ENCODE measurements around the gene S100A16.
"Not testable (repeated sequence)": the region's sequence is repeated elsewhere in the genome, so short reads cannot be mapped to it uniquely, and the experiment has no call there.

The S100A16 gene

DNA sequence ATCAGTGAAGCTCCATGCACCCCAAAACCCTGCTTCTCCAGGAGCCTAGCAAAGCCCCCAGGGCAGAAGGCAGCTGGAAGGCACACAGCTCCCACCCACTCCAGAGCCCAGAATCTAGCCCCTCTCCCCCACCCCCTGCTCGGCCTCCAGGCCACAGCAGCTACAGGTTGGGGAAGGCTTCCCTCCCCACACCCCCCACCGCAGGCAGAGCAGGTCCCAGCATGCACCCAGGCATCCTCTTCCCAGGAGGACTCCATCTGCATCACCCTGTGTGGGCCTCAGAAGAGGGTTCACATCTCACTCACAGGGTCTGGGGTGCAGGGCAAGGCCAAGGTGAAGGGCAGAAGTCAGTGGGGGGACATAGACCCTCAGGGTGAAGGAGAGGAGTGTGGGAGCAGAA is 2.5 kb upstream of the S100A16 start:
- no peak for DNase-seq (ENCODE audit: low read depth)

DNA sequence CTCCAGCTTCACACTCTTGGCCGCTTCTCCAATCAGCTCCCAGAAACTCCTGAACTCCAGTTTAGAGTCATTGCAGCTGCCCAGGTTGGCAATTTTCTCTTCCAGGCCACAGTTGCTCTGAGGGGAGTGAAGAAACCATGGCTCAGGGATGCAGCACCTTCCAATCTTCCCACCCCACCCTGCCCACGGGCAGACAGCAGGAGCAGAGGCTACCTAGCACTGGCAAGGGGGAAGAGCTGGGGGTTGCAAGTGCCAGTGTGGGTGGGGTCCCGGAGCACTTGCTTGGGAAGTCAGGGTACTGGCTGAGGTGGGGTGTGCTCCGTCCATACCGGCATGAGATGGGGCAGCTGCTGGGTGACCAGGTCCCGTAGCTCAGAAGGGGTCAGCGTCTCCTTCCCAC is 2.0 kb upstream of the S100A16 start:
- no peak for DNase-seq (ENCODE audit: low read depth)

DNA sequence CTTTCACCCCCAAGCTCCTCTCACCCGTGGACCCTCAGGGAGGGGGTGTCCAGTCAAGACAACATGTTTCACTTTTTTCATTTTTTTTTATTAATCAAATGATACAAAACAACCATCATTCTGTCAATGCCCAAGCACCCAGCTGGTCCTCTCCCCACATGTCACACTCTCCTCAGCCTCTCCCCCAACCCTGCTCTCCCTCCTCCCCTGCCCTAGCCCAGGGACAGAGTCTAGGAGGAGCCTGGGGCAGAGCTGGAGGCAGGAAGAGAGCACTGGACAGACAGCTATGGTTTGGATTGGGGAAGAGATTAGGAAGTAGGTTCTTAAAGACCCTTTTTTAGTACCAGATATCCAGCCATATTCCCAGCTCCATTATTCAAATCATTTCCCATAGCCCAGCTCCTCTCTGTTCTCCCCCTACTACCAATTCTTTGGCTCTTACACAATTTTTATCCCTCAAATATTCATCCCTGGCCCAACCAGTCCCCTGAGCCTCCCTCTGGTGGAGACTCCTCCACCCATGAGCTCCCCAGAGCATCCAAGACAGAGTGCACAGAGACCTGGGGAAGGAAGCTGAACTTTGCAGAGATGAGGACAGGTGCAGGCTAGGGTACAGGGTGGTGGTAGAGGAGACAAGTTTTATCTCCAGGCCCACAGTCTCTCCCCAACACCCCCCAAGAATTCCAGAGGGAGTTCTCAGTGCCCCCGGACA is 1.4 kb upstream of the S100A16 start:
- DNase-seq (ENCODE audit: low read depth) = no peak

DNA sequence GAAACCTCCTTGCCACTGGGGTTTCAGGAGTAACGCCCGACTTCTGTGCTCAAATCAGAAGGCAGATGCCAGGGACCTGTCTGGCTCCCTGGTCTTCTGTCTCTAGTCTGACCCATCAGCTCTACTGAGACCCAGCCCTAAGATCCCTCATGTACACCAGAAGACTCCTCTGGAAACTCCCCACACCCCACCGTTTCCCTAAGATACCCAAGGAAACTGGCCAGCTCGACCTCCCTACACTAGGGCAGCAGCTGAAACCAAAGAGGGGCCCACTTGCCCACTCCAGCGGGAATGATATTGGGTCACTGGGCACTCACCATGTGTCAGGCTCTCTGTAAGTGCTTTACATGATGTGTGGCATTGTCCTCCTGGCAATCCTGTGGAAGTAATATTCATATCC is 469 bp upstream of the S100A16 start:
- DNase-seq (ENCODE audit: low read depth) = no peak

DNA sequence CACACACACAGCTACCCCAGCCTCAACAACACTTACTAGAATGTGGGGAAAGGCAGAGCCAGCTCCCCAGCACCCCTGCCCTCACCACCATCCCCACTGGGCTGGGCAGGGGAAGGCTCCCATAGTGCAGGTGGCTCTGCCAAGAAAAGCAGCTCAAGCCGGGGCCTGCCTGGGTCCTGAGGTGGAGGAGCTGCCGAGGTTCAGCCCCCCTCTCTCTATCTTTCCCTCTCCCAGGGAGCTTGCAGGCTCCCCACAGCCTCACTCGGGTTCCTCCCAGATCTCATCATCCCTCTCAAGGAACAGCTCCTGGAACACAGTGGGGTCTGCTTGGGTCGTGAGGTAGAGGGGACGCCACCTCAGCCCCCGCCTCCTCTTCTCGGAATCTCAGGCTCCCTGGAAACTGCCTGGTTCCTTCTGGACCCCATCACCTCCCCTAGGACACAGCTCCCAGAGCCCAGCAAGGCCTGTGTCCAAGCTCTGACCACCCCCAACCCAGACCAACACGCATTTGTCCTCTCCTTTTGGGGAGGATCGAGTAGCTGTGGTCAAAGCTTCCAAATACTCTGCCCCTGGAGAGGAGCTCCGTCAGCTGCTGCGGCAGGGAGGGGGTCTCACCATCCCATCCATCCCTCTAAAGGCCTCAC is 704 bp downstream of the S100A16 start:
- DNase-seq (ENCODE audit: low read depth) = no peak

DNA sequence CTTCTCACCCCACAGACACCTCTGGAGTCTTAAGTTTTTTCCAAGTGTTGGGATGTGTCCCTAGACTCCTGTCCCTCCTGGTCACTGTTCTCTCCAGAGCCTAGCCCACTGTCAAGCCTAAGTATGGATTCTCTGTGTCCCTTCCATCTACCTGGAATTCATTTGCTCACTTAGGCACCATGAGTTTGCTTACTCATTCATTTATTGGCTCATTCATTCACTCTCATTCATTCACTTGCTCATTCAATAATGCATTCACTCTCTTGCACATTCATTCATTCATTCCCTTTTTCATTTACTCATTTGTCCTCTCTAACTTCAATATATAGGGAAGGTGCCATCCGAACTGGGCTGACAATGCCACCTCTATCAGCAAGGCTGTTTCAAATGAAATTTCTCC is 1.6 kb downstream of the S100A16 start:
- no peak for DNase-seq (ENCODE audit: low read depth)

DNA sequence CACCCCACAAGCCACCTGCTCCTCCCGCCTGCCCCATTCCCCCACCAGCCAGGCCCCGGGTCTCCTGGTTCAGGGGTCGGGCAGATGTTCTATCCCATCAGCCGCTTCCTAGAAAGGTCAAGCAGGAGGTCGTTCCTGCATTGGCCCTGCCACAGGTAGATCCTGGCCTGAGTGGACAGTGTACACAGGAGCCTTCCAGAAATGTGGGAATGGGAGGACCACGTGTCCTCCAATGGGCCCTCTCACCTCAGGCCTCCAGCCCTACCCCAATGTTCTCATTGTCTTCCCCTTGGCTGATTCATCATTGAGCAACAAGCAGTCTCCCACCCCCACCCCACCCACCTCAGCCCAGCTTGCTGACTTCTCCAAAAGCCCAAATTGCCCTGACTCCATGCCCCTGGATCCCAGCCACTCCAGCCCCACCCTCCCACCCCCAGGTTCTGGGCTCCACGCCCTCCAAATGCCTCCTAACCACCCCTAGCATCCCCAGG is 2.1 kb downstream of the S100A16 start:
- no peak for DNase-seq (ENCODE audit: low read depth)

DNA sequence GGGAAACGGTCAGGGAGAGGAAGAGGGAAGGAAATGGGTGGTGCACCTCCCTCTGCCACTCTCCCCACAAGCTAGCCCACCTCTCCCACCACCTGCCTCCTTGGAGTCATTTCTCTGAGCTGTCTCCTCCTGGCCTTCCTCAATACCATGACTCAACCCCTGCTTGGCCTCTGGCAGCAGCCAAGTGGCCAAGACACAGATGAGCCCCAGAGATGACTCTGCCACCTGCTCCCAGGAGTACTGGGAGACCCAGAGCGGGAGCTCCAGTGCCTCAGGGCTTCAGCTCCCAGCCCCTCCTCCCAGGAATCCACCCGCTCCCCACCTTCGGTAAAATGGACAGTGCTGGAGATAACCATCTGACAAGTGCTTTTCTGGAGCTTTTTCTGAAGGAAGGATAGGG is 2.6 kb downstream of the S100A16 start:
- DNase-seq (ENCODE audit: low read depth) = no peak

DNA sequence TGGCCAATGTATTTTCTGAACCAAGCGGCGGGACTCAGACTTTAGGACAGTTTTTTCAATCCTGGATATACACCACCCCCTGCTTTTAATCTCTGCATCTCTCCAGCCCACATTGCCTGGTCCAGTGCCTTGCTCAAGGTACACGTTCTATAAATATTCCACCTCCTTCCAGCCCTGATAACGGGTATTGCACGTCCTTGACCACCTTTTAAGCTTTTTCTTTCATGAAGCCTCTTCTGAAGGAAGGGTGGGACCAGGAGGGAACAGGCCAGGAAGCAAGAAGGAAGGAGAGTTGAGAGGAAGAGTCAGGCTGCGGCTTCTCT is 3.4 kb downstream of the S100A16 start:
- no peak for DNase-seq (ENCODE audit: low read depth)

DNA sequence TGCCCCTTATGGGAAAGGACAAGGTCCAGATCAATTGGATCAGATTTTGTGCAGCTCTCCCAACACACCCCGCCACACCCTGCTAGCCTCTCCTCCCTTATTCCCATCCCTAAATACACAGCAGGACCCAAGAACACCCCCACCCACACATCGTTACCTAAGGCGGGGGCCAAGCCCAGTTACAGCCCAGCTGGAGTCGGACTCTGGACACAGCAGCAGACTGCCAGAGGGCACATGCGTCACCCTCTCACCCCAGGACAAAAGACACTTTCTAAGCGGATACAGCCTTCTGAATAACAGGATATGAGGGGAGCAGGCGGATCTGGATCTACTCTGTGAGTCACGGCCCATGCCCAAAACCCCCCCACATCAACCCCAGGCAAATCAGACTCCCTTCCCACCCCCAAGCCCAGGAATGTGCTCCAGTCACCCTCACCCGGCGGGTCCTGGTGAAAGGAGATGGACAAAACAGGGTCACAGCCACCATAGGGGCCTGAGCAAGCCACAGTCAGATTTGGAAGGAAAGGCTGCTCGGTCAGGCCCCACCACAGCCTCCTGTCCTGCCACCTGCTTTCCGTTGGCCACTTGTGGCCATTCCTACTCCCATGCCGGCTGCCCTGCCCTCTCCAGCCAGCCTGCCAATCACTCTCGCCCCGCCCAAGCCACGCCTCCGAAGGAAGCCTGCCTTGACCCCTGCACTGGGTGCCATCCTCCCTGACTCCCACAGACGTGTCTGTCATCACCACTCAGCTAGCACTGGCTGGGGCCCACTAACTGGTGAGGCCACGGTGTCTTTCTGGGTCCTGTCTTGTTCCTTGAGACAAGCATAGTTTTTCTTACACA is 4.0 kb downstream of the S100A16 start:
- DNase-seq (ENCODE audit: low read depth) = no peak

DNA sequence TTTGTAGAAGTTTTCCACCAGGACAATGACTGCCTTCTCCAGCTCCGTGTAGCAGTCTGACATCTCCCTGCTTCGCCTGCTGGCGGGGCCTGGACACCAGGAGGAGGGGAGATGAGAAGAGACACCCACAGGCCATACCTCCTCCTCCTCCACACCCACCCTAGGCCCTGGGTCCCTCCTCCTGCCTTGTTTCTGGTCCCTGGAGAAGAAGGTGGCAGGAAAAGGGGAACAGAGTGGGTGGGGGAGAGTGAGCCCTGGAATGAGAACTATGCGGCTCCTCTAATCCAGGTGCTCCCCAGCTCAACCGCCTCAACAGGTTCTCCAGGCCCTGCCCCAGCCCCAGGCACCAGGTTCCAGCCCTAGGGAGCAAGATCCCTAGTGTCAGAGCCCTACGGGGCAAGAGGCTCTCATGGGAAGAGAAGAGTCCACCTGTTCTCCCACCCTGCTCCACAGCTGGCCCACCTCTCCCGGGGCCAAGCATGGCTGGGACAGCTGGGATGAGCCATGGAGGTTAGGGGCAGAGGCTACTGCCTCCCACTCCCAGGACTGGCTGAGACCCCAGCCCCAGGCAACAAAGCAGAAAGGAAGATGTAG is 4.8 kb downstream of the S100A16 start:
- DNase-seq (ENCODE audit: low read depth) = no peak

DNA sequence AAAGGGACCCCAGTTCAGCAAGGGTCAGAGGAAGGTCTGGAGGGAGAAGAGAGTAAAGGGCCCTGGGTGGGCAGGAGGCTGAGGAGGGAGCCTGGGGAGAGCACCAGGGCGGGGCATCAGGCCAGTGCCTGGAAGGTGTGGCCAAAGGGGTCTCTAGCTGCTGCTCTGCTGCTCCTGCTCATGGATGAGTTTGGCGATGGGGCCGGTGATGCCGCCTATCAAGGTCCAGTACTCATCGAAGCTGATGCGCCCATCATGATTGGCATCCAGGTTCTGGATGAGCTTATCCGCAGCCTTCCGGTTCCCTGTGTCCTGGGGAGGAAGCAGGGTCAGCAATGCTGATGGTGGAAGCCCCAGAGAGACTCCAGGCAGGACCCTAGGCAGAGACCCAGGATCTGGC is 5.6 kb downstream of the S100A16 start:
- DNase-seq (ENCODE audit: low read depth) = no peak

DNA sequence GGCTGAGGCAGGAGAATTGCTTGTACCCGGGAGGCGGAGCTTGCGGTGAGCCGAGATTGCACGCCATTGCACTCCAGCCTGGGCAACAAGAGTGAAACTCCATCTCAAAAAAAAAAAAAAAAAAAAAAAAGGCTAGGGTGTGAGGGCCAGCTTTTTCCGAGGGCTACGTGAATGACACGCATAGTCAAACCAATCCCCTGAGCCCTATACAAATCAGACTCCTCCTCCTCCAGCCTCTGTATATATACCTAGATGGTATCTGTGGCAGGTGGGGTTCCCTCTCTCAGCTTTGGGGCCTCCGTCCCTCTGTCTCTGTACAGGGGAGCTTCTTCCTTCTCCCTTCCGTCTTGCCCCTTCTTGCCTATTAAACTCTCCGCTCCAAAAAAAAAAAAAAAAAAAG is 6.7 kb downstream of the S100A16 start:
- DNase-seq (ENCODE audit: low read depth) = no peak

DNA sequence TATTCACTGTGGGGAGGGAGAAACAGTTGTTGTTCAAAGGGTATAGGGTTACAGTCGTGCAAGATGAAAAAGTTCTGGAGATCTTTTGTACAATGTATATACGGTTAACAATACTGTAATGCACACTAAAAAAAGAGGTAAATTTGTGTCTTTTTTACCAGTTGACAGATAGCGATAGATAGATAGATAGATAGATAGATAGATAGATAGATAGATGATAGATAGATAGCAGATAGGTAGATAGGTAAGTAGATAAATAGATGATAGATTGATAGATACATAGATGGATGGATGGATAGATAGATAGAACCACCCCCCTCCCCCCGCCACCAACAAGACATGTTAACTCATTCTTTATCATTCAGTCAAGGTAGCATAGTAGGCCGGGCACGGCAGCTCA is 10.2 kb downstream of the S100A16 start:
- DNase-seq (ENCODE audit: low read depth) = no peak

DNA sequence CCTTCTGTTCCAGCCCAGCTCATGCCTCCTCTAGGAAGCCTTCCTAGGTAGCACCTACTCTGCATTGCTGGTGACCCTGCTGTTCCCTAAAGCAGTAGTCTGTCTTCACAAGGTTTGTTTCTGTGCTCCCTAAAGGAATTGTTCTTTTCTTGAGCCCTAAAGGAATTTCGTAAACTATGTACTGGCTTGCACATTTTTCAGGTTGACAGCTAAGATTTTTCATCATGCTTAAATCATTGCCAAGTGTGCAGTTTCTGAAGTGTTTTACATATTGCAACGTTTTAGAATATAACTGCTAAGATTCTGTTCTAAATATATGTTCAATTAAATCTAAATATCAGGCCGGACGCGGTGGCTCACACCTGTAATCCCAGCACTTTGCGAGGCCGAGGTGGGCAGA is 13.1 kb downstream of the S100A16 start:
- DNase-seq (ENCODE audit: low read depth) = no peak

DNA sequence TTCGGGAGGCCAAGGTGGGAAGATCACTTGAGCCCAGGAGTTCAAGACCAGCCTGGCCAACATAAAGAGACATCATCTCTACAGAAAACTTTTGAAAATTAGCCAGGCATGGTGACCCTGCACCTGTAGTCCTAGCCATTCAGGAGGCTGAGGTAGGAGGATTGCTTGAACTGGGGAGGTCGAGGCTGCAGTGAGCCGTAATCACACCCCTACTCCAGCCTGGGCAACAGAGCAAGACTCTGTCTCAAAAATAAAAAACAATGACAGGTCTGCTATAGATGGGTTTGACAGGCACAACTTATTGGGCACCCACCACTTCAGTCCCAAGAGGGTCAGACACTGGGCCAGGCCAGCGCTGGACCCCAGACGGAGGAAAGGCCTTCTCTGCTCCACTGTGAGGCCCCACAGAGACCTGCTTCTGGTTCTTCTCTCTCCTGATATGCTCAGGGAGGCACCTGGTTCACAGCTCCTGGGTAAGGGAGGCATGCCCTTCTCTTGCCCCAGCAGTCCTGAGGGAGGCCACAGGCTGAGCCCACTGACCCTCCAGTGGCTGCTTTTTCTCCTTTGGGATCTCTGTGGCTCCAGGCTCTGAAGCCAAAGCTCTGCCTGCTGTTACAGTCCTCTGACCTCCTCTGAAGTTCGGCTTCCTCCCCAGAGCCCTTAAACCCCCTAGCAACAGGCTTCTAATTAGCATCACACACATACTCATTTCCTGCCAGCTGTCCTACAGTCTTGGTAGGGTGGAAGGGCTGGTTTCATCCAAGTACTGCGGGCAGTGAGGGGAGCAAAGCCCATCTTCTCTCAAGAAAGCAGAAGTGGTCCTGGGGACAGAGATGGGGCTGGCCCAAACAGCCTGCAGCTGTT is 14.4 kb downstream of the S100A16 start:
- no peak for DNase-seq (ENCODE audit: low read depth)

DNA sequence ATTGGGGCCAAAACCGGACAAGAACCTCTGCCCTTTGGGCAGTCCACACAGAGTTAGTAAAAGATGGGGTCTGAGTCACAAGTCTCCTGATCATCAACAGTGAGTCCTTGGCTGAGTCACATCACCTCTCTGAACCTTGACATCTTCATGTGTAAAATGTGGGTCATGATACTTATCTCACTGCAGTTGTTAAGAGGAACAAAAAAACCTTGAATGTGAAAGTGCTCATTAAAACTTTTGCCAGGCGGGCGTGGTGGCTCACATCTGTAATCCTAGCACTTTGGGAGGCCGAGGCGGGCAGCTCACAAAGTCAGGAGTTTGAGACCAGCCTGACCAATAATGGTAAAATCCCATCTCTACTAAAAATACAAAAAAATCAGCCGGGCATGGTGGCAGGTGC is 15.7 kb downstream of the S100A16 start:
- DNase-seq (ENCODE audit: low read depth) = no peak

DNA sequence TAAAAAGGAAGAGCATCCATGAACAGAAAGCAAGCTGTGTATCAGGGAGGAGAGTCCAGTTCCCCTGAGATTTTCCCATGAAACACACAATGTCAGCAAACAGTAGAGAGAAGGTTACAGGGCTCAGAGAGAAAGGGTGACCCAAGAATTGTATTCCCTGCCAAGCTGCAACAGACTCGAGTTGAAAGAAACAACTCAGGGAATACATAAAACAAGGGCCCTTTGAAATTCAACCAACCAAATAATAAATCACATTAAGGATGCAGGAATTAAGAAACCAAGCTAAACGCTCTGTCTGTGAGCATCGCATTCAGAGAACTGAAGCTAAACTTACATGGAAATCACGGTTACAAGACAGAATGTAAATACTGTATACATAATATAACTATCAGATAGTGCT is 20.2 kb downstream of the S100A16 start:
- DNase-seq (ENCODE audit: low read depth) = no peak

DNA sequence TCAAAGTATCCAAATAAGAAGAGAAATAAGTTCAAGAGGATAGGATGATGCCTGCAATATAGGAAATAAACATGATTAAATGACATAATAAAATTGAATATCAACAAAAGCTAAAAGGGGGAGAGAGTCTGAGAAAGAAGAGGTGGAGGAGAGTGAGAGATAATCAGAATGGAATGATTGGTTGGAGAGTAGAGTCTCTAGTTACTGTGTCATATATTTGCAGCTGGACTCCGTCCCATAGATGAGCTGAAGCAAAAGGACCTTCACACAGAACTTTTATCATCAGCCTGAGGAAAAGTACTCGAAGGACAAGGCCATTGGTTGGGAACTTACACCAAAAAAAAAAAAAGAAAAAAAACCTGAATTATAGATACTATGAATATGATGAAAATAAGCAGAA is 24.5 kb downstream of the S100A16 start:
- DNase-seq (ENCODE audit: low read depth) = no peak

DNA sequence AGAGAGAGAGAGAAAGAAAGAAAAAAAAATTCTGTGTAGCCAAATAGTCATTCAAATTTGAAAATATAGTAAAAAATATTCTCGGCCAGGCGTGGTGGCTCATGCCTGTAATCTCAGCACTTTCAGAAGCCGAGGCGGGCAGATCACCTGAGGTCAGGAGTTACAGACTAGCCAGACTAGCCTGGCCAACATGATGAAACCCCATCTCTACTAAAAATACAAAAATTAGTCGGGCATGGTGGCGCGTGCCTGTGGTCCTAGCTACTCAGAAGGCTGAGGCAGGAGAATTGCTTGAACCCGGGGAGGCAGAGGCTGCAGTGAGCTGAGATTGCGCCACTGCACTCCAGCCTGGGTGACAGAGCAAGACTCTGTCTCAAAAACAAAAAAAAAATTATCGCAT is 24.9 kb downstream of the S100A16 start:
- DNase-seq (ENCODE audit: low read depth) = not testable (repeated sequence)

DNA sequence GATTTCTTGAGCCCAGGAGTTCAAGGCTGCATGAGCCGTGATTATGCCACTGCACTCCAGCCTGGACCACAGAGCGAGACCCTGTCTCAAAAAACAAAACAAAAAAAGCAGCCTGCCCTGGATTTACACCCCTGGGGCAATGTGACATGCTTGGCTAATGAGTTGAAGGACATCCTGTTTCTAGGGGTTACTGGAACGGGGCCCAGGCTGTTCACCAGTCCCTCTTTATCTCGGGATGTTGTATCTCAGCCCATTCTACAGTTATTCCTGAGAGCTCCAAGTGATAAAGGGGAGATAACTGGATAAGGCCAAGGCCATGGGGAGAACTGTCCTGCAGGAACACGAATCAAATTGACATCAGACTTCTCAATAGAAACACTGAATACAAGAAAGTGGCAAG is 25.6 kb downstream of the S100A16 start:
- DNase-seq (ENCODE audit: low read depth) = no peak

DNA sequence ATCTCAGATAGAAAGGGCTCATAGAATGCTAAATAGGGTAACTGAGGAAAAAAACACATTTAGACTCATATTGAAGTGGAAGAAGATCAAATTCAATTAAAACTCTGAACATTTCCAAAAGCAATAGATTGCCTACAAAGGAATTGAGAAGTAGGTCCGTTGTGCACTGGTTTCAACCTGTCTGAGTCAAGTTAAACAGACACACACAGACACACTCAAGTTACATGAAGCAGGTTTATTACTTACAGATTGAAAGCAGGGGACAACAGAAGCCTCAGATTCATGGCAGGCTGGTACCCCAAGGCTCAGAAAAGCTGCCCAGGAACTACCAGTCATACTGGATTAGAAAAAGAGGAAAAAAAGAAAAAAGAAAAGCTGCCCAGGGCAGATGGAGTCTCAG is 26.6 kb downstream of the S100A16 start:
- DNase-seq (ENCODE audit: low read depth) = no peak
